Tibial nerve (tissue), 4 donors: Measurements from ENCODE around the gene ISOC2. TPM values are rescaled to one million over a fixed set of nuclear protein-coding genes. Genes with fewer than 3 reads are reported as not detected.
A peak's percentile ranks its signal among the peaks of the same experiment; 100 is the strongest.

Experiments used
- DNase-seq, 2 donors: peaks; one replicate each; pipeline ENCODE4 v3.0.0-alpha.2; 2019; ENCODE audit warnings: low spot score in 2 of 2
- H3K27ac ChIP-seq, 4 donors: fragments of 200-600 bp; sonication (generic) in 3 of 4; one replicate each; pipeline ENCODE4 v1.5.1; 2017 to 2019; ENCODE audit warnings: mild to moderate bottlenecking in 1 of 4
- H3K27me3 ChIP-seq, 2 donors: fragments of 200-600 bp; sonication (generic) in 1 of 2; one replicate each; pipeline versions ENCODE4 v1.5.1 to v1.6.0; 2017 to 2019
- H3K36me3 ChIP-seq, 3 donors: fragments of 200-600 bp; sonication (generic); one replicate each; pipeline ENCODE4 v1.5.1; 2018 to 2019
- H3K4me1 ChIP-seq, 4 donors: fragments of 200-600 bp; sonication (generic) in 3 of 4; one replicate each; pipeline ENCODE4 v1.5.1; 2017 to 2019
- H3K4me3 ChIP-seq, 4 donors: fragments of 200-600 bp; sonication (generic) in 3 of 4; one replicate each; pipeline ENCODE4 v1.5.1; 2017 to 2019; ENCODE audit warnings: mild to moderate bottlenecking in 1 of 4, moderate library complexity in 1 of 4
- H3K9me3 ChIP-seq, 4 donors: fragments of 200-600 bp; sonication (generic) in 3 of 4; one replicate each; pipeline ENCODE4 v1.5.1; 2017 to 2019
- EP300 ChIP-seq, 2 donors: sonication (generic); formaldehyde crosslinking; IDR thresholded peaks; one replicate each; pipeline ENCODE4 v1.6.1; 2017; ENCODE audit warnings: antibody characterized with exemption in 2 of 2, mild to moderate bottlenecking in 1 of 2
- POLR2A ChIP-seq, 2 donors: fragments of 450-650 bp; IDR thresholded peaks; one replicate each; pipeline ENCODE4 v1.6.1; 2017; ENCODE audit warnings: antibody characterized with exemption in 2 of 2, mild to moderate bottlenecking in 2 of 2, moderate library complexity in 2 of 2
- WGBS, 2 donors: methylation state at CpG; one replicate each; pipeline ENCODE4 v1.1.5; 2018; 5-methylcytosine and 5-hydroxymethylcytosine counted together
- total RNA-seq, 4 donors: library from RNA; depleted of rRNA; stranded (reverse); fragments of >200 nt; gene quantifications; one replicate each; pipeline ENCODE4 v1.1.0, GENCODE V29; 2016
- TF ChIP-seq, protein P1 (sequence below), 5 experiments: fragments of 200-600 bp in 3 of 5; fragments of 450-650 bp in 2 of 5; sonication (generic) in 3 of 5; IDR thresholded peaks; one replicate each; pipeline ENCODE4 v1.5.1; 2016 to 2019; ENCODE audit warnings: antibody characterized with exemption in 5 of 5, mild to moderate bottlenecking in 3 of 5, moderate library complexity in 2 of 5

ISOC2 gene, protein sequence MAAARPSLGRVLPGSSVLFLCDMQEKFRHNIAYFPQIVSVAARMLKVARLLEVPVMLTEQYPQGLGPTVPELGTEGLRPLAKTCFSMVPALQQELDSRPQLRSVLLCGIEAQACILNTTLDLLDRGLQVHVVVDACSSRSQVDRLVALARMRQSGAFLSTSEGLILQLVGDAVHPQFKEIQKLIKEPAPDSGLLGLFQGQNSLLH
- total RNA-seq, result 10 to 100 TPM; 38.0 to 80.4 (median 65.9) TPM

DNA sequence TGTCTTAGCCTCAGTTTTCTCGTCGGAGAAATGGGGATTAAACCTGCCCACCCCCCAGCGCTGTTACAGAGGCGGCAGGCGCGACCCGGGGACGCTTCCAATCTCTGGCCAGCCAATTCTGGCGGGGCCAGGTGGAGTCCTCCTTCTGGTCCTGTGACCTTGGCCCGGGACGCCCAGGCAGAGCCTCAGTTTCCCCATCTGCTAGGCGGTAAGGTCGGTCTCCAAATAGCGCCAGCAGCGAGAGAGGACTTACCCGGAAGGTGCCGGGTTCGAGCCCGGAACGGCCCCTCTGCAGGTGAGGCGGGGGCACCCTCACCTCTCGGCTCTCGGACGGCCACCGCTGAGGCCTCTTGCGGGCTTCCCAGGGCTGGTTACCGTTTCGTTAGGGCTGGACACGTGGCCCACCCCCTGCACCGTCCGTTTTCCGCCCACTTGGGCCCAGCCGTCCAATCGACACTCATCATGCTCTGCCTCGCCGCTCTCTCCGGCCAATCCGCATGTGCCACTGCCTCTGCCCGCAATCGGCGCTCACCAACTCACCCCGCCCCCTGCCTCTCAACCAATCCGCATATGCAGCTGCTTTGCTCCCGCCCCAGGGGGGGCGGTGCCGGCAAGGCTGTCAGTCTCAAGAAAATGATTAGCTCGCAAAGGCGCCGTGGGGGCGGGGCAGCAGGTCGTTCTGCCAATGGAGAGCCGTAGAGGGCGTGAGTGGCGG, at the start of gene ISOC2:
TSS of gene ISOC2 (minus strand) at position 384 of the 715 bp plus-strand sequence. CDS start 5,156 bp downstream, outside the sequence.
- H3K4me1 ChIP-seq, result peaks cover 0 to 31% (median 6%) of the 10 kb centered on the region in 4 donors

DNA sequence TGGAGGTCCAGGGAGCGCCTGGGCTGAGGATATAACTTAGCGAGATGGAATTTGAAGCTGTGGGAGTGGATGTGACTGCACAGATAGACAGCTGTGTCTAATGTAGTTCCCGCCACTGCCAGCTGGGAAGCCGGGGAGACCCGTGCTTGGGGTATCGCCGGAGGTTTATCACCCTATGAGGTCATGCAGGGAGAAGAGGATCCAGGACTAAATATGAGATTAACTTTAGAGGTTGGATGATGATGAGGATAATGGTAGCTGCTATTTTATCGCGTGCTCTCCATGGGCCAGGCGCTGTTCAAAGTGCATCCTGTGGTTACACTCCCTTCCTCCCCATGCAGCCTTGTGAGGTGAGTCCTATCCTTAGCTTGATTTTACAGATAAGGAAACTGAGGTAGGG, 46.7 kb upstream of the ISOC2 start:
- TF ChIP-seq, protein P1, sequence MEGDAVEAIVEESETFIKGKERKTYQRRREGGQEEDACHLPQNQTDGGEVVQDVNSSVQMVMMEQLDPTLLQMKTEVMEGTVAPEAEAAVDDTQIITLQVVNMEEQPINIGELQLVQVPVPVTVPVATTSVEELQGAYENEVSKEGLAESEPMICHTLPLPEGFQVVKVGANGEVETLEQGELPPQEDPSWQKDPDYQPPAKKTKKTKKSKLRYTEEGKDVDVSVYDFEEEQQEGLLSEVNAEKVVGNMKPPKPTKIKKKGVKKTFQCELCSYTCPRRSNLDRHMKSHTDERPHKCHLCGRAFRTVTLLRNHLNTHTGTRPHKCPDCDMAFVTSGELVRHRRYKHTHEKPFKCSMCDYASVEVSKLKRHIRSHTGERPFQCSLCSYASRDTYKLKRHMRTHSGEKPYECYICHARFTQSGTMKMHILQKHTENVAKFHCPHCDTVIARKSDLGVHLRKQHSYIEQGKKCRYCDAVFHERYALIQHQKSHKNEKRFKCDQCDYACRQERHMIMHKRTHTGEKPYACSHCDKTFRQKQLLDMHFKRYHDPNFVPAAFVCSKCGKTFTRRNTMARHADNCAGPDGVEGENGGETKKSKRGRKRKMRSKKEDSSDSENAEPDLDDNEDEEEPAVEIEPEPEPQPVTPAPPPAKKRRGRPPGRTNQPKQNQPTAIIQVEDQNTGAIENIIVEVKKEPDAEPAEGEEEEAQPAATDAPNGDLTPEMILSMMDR (IDR thresholded peaks at IDR 0.05), result no peak
- no peak for TF ChIP-seq POLR2A (IDR thresholded peaks at IDR 0.05)
- TF ChIP-seq EP300 (IDR thresholded peaks at IDR 0.05), result no peak
- WGBS, 2 donors, result 74 to 77% methylated on average over 10 of the region's 10 CpGs
- Histone ChIP-seq H3K4me1 (peaks cover 0 to 11% (median 2%) of the 10 kb centered on the region in 4 donors), H3K27ac (no peak overlapping the region), H3K36me3 (peaks cover 0 to 4% (median 0%) of the 10 kb centered on the region in 3 donors), H3K27me3 (no peaks in the 10 kb centered on the region), H3K9me3 (no peaks in the 10 kb centered on the region), H3K4me3 (no peak overlapping the region)
- DNase-seq, result no peak

More for the DNA sequence above, at the start of gene ISOC2:
- Histone ChIP-seq H3K9me3 (no peaks in the 10 kb centered on the region), H3K36me3 (peaks cover 0 to 4% (median 0%) of the 10 kb centered on the region in 3 donors), H3K27ac (peak within 1 kb of the TSS; percentile 87 to 94 (median 91)), H3K27me3 (no peaks in the 10 kb centered on the region), H3K4me3 (peak within 1 kb of the TSS; percentile 61 to 94 (median 70))
- 1 to 2% methylated on average over 31 to 45 of the region's 54 CpGs for WGBS, 2 donors
- peak; percentile 100 for DNase-seq
- TF ChIP-seq, protein P1 (IDR thresholded peaks at IDR 0.05), result peak in 2 of 5 experiments; percentile 30 to 59
- TF ChIP-seq EP300 (IDR thresholded peaks at IDR 0.05) (peak; percentile 79 to 80), POLR2A (IDR thresholded peaks at IDR 0.05) (peak in 1 of 2 donors; percentile 74)

DNA sequence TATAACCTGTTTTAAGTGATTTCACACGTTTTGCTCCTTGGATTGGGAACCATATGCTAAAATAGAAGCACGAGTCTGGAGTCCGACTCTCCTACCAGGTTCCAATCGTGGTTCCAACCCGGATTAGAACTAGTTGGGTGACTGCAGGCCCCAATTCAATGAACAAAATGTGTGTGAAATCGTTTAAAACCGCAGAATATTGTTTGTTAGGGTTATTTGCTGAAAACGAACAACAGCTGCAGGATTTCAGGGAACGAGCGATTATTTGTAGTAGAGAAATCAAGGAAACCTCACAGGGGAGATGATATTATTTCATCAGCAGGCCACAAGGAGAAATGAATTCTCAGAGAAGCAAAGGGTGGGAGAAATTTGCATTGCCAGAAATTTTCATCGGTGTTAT, 43.5 kb upstream of the ISOC2 start:
- H3K4me3 ChIP-seq, result no peak overlapping the region
- no peaks in the 10 kb centered on the region for H3K9me3 ChIP-seq
- no peaks in the 10 kb centered on the region for H3K27me3 ChIP-seq
- TF ChIP-seq EP300 (IDR thresholded peaks at IDR 0.05), result no peak
- TF ChIP-seq, protein P1 (IDR thresholded peaks at IDR 0.05), result no peak
- no peak for TF ChIP-seq POLR2A (IDR thresholded peaks at IDR 0.05)
- no peak overlapping the region for H3K27ac ChIP-seq
- peaks cover 0 to 11% (median 2%) of the 10 kb centered on the region in 4 donors for H3K4me1 ChIP-seq
- 87 to 89% methylated on average over 11 of the region's 11 CpGs for WGBS, 2 donors
- H3K36me3 ChIP-seq, result peaks cover 0 to 20% (median 0%) of the 10 kb centered on the region in 3 donors
- no peak for DNase-seq

DNA sequence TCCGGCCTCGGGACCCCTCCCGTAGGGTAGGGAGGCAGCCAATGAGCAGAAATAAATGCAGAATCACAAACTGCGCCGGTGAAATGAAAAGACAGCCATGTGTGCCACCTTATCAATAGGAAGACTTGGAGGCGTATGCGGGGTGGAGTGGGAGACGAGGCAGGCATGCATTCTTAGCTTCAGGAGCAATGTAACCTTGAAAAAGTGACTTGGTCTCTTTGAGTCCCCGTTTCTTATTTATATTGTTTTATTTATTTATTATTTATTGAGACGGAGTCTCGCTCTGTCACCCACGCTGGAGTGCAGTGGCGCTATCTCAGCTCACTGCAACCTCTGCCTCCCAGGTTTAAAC, 42.8 kb upstream of the ISOC2 start:
- Histone ChIP-seq H3K4me1 (peaks cover 0 to 11% (median 2%) of the 10 kb centered on the region in 4 donors), H3K36me3 (peaks cover 0 to 25% (median 0%) of the 10 kb centered on the region in 3 donors), H3K27ac (peak overlapping the region in 1 of 4 donors; percentile 81), H3K4me3 (peak overlapping the region in 3 of 4 donors; percentile 30 to 56 (median 48)), H3K9me3 (no peaks in the 10 kb centered on the region), H3K27me3 (no peaks in the 10 kb centered on the region)
- TF ChIP-seq EP300 (IDR thresholded peaks at IDR 0.05) (no peak), POLR2A (IDR thresholded peaks at IDR 0.05) (no peak)
- TF ChIP-seq, protein P1 (IDR thresholded peaks at IDR 0.05), result no peak
- no peak for DNase-seq
- WGBS, 2 donors, result 31 to 35% methylated on average over 13 of the region's 13 CpGs
